ENCODE results near the gene PRKCB. TPM values are rescaled to one million over a fixed set of nuclear protein-coding genes. Genes with fewer than 3 reads are reported as not detected.
"Not testable (repeated sequence)": the region's sequence is repeated elsewhere in the genome, so short reads cannot be mapped to it uniquely, and the experiment has no call there.

The PRKCB gene
- total RNA-seq, 1 experiment from 2014 or later: not detected

- DNase-seq (ENCODE audit: low spot score): no peak
Observed at GRCh38 chr16:24235806-24236205, 400.0 kb downstream of the PRKCB start.

DNA sequence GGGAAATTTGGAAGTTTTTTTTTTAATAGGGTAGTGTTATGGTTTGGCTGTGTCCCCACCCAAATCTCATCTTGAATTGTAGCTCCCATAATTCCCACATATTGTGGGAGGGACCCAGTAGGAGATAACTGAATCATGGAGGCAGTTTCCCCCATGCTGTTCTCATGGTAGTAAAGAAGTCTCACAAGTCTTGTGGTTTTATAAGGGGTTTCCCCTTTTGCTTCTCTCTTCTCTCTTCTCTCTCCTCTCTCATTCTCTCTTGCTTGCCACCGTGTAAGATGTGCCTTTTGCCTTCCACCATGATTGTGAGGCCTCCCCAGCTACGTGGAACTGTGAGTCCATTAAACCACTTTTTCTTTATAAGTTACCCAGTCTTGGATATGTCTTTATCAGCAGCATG, 403.1 kb downstream of the PRKCB start:
- not testable (repeated sequence) for DNase-seq (ENCODE audit: low spot score)

- no peak for DNase-seq (ENCODE audit: low spot score)
Observed at GRCh38 chr16:24246911-24247607, 411.3 kb downstream of the PRKCB start.

DNA sequence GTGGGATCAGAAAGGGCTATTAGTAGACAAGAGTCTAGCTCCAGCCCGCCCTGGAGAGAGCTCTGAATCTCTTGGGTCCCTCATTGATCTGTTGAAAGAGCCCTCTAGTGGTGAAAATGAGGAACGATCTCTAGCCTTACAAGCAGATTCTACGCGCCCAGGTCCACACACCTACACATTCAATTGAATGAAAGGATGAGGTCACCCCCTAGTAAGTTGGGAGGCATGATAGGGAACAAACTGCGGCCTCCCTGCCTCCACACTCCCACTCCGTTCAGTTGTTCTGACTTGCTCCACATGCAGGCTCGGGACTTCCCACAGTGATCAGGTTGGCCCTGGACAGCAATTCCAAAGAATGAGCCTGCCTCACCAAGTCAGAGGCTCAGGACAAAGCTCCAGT, 417.4 kb downstream of the PRKCB start:
- DNase-seq (ENCODE audit: low spot score): no peak

DNA sequence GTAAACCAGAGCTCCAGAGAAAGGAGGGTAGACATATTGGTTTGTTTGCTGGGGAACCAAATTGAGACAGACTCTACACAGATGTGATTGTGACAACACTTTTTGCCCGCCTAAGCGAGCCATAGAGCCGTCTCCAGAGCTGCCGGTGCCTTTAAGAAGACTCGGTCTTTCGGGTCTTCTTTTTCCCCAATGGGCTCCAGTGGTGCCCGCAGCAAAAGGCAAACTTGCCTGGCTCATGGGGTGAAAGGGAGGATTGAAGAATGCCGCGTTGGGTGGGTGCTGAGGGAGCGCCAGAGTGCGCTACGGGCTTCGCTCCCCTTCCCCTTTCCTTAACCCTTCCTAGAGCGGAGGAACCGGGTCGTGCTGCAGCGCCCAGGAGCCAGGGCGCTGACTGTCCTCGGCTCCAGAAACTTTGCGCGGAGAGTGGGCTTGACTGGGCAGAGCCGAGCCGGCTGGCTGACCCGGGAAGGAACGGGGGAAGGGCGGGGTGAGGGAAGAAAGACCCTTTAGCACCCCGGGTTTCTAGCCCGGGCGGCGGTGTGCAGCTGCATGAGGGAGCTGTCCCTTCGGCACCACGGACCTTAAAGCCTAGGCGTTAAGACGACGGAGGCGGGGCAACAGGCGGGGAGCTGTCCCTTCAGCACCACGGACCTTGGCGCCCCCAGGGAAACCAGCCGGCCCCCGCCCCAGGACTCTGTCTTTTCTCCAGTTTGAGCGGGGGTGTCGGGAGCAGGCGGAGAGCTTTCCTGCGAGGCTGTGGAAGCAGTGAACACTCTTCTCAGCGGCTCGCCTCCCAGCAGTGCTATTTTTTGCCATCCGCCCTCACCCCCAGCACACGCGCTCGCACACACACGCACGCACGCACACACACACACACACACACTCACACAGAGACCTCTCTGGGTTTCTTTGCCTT, 419.9 kb downstream of the PRKCB start, which contains the start of gene CACNG3:
Gene CACNG3 (plus strand): TSS at position 880 of the 916 bp plus-strand sequence. CDS start 420 bp downstream, outside the sequence.
- no peak for DNase-seq (ENCODE audit: low spot score)

DNA sequence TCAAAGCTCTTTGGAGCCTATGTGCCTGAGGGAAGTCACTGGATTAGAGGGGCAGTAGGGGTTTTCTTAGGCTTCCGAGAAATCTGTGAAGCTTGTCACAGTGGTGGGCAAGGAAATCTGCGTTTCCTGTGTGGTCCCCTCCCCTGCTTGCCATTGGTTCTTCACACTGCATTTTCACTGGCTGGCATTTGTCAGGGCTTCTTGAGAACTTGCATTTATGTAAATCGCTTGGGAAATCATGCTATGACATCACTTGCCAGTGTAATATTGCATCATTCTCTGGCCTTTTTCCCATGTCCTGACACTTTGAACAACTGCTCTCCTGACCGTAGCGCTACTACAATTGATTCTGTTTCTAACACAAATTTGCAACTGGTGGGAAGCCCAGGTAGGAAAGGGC, 422.2 kb downstream of the PRKCB start:
- no peak for DNase-seq (ENCODE audit: low spot score)

GRCh38 chr16:24258791-24259190, 423.0 kb downstream of the PRKCB start:
- no peak for DNase-seq (ENCODE audit: low spot score)

DNA sequence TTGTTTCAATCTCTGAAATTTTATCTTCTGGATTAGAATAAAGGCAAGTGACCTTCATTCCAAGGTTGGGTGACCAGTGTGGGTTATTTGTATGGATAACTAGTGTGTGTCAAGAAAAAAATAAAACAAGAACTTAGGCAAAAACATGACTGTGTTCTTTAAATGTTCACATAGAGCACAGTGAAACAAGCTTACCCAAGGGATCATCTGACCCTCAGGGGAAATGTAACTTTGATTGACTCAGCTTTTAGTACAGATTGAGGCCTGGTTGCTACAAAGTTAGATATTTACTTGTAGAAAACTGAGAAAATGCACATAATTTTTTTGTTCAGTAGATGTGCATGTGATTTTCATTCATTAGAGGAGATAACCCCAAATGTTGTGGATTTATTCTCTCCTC, 427.0 kb downstream of the PRKCB start:
- DNase-seq (ENCODE audit: low spot score): no peak

Other genes with a start within 250 kb of the PRKCB start
- gene NDUFAB1, start 239.7 kb upstream of the PRKCB start, total RNA-seq (2014; rRNA removed; shearing (Covaris generic)): 254 and 325 TPM in 2 replicates
- 15.0 and 20.1 TPM in 2 replicates for gene PALB2, start 194.7 kb upstream of the PRKCB start, total RNA-seq (2014; rRNA removed; shearing (Covaris generic))
- gene DCTN5, start 194.5 kb upstream of the PRKCB start, total RNA-seq (2014; rRNA removed; shearing (Covaris generic)): 51.3 and 82.6 TPM in 2 replicates
- gene PLK1, start 157.1 kb upstream of the PRKCB start, total RNA-seq (2014; rRNA removed; shearing (Covaris generic)): 56.0 and 62.7 TPM in 2 replicates
- gene ERN2, start 122.8 kb upstream of the PRKCB start, total RNA-seq (2014; rRNA removed; shearing (Covaris generic)): not detected in 2 replicates
- gene CHP2, start 81.0 kb upstream of the PRKCB start, total RNA-seq (2014; rRNA removed; shearing (Covaris generic)): not detected in 2 replicates

Data from A172 (cell line).